HG03469 (cell line): Measurements from ENCODE around the gene ATG16L1.

Experiments used
- ATAC-seq: cut with Tn5 transposase; IDR thresholded peaks from one replicate; pipeline ENCODE4 v1.9.1; 2021; ENCODE audit warnings: mild to moderate bottlenecking, moderate library complexity, moderate number of reproducible peaks; ENCODE audit not compliant: unreplicated experiment

ATG16L1 gene

DNA sequence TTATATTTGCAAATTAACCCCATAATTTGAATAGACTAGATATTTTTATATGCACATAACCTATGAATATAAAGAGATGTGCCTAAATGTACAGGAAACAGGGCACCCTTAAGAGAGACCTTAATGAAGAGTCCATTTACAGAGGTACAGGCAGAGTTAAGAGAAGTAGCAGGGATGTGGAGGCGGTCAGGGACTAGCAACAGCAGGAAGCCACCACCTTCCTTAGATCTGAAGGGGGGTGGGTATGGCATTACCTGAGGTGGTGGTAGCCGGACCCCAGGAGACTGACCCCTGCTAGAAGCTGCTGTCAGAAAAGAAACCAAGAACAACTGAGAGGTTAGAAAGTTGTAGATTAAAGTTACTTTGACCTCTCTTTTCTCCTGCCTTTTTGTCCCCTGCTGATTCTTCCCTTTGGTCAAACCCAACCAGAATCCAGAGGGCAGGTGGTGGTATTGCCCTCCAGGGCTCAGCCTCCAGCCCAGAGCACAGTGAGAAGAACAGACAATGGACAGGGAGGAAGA, 24.9 kb upstream of the ATG16L1 start:
- no peak for ATAC-seq

DNA sequence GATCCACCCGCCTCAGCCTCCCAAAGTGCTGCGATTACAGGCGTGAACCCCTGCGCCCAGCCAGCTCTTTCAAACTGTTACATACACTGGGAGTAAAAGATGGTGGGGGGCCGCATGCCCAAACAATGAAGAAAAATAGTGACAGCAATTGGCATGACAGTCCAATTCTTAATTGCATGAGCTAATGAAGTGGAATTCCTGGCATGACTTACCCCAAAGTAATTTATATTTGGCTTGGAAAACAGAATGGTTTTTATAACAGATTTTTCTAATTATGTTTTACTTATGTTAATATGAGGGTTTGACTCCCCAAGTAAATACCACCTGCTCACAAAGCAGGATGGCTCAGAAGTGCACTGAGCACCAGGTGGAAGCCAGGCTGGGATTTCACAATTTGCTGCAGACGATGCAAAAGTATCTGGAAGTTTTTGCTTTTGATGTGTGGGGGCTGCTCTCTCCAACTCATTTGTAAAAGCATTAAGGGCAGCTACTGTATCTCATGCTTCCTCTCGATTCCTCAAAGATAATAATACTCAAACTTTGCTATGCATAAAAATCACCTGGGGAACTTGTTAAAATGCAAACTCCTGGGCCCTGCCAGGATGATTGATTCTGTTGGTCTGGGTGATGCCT, 24.0 kb upstream of the ATG16L1 start:
- no peak for ATAC-seq

DNA sequence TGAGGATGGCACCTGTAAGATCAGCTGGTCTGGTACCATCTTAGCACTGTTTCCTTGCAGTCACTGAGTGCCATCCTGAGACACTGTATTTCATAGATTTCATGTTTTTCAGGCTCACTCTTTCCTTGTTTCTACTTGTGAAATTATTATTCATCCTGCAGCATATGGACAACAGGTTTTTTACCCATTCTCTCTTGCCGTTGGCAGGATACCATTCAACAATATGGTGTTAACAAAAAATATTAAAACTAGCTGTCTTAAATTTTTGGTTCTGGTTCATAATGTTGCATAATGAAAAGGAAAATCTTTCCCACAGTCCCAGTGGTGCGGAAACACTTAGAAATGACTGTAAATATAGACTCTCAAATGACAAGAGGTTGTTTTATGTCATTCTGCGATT, 23.1 kb upstream of the ATG16L1 start:
- no peak for ATAC-seq

DNA sequence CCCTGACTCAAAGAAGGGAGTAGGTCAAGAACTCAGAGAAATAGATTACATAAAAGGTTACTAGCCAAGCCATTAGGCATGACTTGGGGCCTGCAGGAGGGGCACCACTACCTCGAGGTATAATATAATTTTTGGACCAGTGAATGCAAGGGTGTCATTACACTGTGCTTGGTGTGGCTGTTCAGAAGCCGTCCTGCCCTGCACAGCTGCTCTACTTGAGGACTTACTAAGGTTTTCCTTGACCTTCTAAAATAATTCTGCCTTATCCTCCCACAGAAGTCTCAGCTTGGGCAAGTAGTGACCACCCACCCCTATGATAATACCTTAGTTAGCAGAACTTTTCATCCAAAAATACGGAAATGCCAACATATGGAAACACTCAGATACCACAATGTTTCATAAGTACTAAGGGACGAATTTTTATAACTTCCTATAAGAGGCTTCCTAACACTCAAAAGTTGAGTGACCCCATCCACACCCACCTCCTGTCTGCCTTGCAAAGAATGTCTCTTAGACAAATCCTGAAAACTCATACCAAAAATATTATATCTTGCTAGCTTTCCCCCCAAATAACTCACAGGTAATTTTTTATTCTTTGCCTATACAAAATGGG, 17.7 kb upstream of the ATG16L1 start:
- ATAC-seq = no peak

DNA sequence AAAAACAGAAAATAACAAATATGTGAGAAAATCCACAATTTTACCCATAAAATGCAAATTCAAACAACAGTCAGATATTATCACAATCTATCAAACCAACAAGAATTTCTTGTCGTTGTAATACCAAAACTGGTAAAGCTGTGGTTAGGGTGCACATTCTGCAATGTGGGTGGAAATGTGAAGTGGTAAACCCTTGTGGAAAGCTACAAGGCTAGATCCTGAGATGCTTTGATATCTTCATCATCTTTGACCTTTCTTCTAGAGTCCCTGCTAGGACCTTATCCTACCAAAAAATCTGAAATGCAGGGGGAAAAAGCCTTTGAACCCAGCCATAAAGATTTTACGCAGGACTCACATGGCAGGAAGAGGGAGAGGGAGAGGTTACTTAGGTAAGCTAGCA, 17.2 kb upstream of the ATG16L1 start:
- ATAC-seq = no peak

DNA sequence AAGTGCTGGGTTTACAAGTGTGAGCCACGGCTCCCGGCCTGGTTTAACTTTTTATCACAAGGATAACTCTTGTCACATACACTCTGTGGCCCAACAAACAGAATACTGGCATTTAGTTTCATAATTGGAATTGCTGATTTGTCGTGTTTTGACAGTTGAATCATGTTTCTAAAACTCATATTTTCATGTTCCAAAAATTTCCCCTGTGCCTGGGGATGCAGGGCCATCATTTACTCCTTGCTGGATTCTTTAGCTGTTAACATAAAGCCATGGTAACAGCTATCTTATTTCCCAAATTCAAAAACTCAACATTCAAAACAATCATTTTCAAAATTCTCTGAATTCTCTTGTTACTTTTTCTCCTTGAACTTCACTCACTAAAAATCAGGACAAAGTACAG, 16.5 kb upstream of the ATG16L1 start:
- ATAC-seq = no peak

DNA sequence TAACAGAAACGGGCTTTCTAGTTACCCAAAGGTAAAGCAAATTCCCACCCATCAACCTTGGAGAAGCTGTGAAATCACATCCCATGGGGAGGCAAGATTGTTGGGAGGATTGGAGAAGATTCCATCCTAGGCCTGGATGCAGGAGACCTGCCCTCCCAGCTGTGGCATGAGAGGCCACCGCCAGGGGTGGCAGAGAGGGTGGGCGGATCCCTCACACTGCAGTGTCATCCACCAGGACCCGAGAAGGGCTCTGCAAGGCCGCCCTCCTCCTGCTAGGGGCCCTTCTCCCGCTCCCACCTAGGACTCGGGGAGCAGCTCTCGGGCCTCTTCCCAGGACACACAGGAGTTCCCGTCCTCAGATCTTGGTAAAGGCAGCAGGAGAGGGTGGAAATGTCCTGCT, 15.5 kb upstream of the ATG16L1 start:
- ATAC-seq = no peak

DNA sequence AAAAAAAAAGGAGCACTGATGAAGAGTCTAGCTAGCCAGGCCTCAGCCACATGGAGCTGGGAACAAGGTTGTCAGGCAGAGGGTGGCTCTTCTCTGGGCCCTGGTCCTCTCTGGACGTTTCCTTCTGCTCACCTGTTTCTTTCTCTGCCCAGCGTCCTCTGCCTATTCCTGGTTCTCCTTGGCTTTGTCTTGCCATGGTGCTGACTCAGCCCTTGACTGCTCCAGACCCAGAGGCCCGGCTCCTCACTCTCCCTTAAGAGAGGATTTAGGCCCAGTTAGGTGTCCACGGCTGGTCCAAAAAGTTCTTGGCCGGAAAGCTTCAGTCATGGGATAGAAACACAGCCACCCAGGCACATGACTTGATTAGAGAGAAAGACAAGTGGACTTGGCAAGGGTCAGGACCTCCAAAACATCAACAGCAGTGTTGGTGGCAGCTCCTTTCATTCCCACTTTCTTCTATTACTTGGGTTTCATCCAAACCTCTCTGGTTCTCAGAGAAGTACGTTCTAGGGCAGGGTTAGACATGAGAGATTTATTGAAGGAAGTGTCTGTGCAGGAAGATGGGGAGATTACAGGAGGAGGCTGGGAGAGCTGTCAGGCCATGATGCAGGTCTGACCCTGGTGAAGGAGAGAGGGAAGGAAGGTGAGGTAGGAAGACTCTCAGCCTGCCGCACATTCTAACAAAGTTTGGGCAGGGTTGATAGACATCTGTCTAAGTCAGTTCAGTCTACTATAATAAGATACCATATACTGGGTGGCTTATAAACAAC, 14.5 kb upstream of the ATG16L1 start:
- ATAC-seq = no peak

DNA sequence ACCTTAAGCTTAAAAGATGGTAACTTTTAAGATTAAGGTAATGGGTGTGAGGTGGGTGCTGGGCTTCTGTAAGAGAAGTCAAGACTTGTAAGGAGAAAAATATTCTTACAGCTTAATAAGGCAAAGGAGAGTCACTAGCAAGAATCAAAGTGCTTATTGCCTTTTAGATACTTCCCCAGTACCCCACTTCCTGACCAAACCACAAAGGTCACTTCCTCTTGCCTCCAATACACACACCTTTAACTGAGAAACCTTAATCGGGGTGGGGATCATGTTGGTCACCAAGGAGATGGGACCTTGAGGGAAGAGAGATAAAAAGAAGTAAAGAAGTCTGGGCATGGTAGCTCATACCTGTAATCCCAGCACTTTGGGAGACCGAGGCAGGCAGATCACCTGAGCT, 10.6 kb upstream of the ATG16L1 start:
- ATAC-seq = no peak

DNA sequence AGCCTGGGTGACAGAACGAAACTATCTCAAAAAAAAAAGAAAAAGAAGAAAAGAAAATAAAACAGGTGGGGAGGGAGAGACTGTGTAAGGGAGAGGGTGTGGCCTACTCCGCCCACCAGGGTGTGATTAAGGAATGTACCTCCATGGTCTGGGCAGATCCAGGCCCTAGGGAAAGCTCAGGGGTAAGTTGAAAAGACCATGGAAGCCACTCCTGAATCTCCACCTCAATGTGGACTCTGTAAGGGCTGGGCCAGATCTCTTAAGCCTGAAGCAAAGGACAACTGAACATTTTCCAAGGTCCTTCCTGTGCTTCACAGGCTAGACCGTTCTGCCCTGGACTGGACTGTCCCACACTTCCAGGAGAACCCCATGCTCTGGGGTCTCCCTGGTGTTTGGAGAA, 9.7 kb upstream of the ATG16L1 start:
- ATAC-seq = no peak

DNA sequence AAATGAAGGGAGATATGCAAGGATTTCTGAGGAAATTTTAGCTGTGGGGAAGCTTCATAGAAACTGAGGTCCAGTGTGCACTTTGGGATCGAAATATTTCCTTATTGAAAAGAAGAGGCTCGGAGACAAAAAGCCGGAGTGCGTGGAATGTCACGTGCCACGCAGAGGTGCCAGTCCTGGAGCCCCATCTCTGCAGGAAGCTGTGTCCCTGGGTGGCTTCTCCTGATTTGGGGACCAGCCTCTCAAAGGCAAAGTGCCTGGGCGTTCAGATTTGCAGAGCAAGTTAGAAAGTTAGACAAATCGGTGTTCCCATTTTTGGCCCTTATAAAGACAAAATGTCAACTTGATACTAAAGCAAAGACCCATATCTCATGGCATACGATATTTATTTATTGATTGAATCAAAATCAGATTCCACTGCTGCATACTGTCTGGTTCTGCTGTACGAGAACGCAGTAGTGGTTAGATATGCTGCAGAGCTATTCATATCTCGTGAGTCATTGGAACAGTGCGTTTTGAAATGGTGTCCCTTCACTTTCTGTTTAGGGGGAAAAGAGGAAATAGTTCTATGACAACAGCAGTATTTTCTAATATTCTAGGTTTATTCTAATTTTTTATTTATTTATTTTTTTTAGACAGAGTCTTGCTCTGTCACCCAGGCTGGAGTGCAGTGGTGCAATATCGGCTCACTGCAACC, 9.1 kb upstream of the ATG16L1 start:
- ATAC-seq = no peak

DNA sequence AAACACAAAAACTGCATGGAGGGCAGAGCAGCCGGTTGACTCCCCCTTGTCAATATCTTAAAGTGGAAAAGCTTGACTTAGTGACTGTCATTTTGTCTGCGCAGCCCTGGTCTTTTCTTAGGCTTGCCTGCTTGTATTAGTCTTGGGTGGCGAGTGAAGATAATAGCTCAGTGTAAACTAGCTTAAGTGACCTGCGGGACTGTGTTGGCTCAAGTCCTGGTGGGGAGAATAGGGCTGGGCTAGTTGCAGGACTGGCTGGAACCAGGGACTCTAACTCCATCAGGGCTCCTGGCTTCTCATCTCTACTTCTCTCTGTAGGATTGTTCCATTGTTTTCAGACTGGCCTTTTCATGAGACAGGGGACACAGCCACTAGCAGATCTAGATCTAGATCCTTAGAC, 8.1 kb upstream of the ATG16L1 start:
- no peak for ATAC-seq

DNA sequence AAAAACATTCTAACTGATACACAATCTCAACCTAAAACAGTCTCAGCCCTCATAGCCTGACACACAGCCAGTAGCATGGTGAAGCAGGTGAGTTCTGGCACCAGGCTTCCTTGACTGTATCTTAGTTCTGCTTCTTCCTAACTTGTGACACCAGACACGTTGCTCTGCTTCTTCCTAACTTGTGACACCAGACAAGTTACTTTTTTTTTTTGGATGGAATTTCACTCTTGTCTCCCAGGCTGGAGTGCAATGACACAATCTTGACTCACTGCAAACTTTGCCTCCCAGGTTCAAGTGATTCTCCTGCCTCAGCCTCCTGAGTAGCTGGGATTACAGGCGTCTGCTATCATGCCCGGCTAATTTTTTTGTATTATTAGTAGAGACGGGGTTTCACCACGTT, 6.7 kb upstream of the ATG16L1 start:
- no peak for ATAC-seq

DNA sequence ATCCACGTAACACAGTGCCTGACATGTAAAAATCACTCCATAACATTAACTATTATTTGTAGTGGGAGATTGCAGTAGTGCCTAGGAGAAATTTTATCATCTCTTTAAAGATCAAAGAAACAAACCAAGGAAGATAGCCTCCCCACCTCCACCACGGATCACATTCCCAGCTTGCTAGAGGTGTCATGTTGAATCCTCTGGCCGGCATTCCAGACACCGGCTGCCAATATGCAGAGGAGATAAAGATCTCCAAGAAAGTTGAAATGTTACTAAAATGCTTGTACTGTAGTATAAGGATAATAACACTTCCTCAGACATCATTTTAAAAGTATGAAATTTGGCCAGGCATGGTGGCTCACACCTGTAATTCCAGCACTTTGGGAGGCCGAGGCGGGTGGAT, 6.1 kb upstream of the ATG16L1 start:
- no peak for ATAC-seq

DNA sequence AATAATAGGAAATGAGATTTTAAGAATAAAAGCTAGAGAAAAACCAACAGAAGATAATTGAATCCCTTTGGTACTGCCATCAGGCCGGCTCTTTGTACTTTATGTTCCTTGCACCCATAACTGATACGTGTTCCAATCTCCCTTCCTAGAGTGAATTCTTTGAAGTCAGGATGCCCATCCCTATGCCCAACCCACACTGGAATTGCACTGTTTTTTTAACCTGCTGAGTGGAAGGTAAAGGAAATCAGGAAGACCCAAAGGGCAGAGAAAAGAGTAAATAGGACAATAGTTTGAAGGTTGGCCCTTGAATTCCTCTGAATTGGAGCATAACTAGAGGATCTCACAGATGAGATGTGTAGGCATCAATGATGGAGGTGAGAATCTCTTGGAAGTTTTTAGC, 4.4 kb upstream of the ATG16L1 start:
- no peak for ATAC-seq

DNA sequence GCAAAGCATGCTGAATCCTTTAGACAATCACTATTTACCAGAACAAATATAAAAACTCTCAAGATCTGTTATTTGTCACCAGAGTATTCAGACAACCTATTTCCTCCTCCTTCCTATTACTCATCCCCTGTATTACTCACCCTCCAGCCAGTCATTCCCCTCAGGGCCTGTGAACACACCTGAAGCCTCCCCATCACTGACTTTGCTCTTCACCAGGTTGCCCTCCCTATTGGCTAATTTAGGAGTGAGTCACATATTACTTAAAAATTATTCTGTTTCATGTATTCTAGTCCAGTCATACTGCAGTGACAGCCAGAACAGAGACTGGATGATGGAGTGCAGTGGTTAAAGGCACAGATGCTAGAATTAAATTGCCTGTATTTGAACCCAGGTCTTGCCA, 3.7 kb upstream of the ATG16L1 start:
- ATAC-seq = no peak

DNA sequence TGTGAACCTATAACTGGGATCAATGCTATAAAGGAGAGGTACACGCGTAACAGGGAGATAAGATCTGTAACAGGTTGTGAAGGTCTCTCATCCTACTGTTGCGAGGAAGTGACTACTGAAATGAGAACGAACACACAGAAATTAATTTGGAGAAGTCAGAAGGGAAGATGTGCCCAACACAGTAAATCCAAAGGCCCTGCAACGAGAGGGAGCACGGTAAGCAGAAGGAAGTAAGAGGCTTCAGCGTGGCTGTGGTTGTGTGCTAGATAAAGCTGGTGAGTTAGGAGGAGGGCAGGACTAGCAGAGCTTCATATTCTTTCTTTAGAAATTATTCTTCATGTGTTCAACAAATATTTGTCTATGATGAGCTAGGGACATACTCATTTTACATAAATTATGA, 2.5 kb upstream of the ATG16L1 start:
- no peak for ATAC-seq

DNA sequence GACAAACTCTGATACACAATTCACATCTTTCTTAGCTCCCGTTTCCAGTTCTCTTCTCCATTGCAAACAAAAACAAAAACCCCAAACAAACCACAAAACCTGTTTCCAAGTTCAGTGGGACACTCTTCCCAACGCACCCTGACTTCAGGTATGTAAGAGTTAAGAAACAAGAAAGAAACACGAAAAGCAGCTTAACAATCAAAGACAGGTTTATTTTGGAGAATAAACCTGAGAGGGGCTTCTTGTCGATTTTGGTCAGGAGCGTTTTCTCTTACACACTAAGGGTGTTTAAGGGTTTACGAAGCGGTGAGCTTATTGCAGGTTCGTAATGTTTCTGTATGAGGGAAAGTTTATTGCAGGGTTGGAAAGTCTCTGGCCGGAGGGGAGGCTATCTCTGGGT, 905 bp upstream of the ATG16L1 start:
- ATAC-seq = no peak

DNA sequence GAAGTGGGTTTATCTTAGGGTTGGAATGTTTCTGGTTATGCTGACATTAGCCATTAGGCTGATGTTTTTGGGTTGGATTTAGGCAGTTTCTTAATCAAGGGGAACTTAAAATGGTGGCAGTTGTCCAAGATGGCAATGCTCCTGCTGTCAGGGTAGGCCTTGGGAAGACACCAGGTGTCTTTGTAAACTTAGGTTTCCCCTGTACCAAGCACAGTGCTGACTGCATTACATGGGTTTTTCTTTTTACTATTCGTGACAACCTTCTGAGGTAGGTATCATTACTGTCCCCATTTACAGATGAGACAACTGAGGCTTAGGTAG, 528 bp upstream of the ATG16L1 start:
- ATAC-seq = no peak

DNA sequence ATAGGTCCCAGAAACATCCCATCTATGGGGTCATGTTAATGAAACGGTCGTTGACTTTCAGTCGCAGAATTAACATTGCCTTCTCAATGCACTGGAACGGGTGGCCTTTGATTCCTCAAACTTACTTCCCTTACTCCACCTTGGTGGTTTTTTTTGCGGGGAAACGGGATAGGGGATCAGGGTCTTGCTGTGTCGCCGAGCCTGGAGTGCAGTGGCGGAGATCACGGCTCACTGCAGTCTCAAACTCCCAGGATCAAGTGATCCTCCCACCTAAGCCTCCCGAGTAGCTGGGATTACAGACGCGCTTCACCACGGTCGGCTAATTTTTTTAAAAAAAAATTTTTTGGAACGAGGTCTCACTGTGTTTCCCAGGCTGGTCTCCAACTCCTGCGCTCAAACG, 754 bp downstream of the ATG16L1 start:
- ATAC-seq = no peak

DNA sequence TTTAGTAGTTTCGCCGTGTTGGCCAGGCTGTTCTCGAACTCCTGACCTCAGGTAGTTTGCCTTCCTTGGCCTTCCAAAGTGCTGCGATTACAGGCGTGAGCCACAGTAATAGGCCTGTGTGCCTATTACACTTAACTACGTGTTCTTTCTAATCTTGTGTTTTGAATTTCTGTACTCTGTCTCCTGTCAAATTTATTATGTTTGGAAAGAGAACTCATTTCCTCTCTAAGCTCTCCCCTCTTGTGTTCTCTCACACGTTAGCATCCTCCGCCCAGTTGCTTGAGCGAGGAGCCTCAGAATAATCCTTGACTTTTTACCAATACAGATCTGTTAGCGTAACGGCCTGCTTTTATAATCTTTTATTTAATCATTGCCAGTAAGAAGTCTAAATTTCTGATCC, 3.7 kb downstream of the ATG16L1 start:
- no peak for ATAC-seq

DNA sequence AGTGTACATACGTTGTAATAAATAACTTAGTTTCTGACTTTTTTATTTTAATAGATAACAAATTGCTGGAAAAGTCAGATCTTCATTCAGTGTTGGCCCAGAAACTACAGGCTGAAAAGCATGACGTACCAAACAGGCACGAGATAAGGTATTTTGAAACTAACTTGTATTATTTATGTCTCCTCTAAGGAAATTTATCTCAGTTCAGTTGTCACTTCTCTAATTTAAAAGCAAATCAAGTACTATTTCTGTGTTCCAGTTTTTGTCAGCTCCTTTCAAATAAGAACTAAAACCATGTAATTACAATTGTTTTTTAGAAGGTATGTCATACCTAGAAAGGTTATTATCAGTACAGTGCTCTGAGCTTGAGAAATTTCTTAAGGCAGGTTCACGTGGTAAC, 4.6 kb downstream of the ATG16L1 start:
- ATAC-seq = no peak
